Liver (tissue), 9 donors: ENCODE data around the gene GNB1L. TPM values are rescaled to one million over a fixed set of nuclear protein-coding genes. Genes with fewer than 3 reads are reported as not detected.

Source experiments
- DNase-seq: peaks from one replicate; pipeline ENCODE4 v3.0.0-alpha.2; 2017; ENCODE audit warnings: low spot score
- H3K27ac ChIP-seq, 2 donors: one replicate each; pipeline ENCODE4 v1.7.0; 2013; ENCODE audit warnings: inconsistent platforms in 2 of 2, low read length in 2 of 2, control low read depth in 1 of 2, low read depth in 1 of 2, mild to moderate bottlenecking in 1 of 2
- H3K27me3 ChIP-seq, 4 donors: one replicate each; pipeline versions ENCODE4 v1.6.1 to v1.7.0; 2013; ENCODE audit warnings: low read length in 3 of 4, inconsistent platforms in 1 of 4, mild to moderate bottlenecking in 1 of 4, moderate library complexity in 1 of 4; ENCODE audit not compliant: control insufficient read depth in 4 of 4, insufficient read depth in 4 of 4
- H3K36me3 ChIP-seq, 4 donors: one replicate each; pipeline versions ENCODE4 v1.6.1 to v1.7.0; 2013; ENCODE audit warnings: low read length in 3 of 4, mild to moderate bottlenecking in 3 of 4, low read depth in 1 of 4, moderate library complexity in 1 of 4; ENCODE audit not compliant: control insufficient read depth in 4 of 4, insufficient read depth in 3 of 4
- H3K4me1 ChIP-seq, 4 donors: one replicate each; pipeline versions ENCODE4 v1.6.1 to v1.7.0; 2013; ENCODE audit warnings: low read length in 3 of 4, mild to moderate bottlenecking in 3 of 4, moderate library complexity in 1 of 4; ENCODE audit not compliant: control insufficient read depth in 4 of 4, insufficient read depth in 4 of 4
- H3K4me3 ChIP-seq, 3 donors: one replicate each; pipeline versions ENCODE4 v1.6.1 to v1.7.0; 2013; ENCODE audit warnings: low read length in 3 of 3, control low read depth in 1 of 3, low read depth in 1 of 3, mild to moderate bottlenecking in 1 of 3
- H3K9ac ChIP-seq, 2 donors: one replicate each; pipeline ENCODE4 v1.7.0; 2013; ENCODE audit warnings: low read length in 2 of 2, mild to moderate bottlenecking in 2 of 2, moderate library complexity in 2 of 2, control low read depth in 1 of 2, low read depth in 1 of 2
- H3K9me3 ChIP-seq, 4 donors: one replicate each; pipeline versions ENCODE4 v1.6.1 to v1.7.0; 2013; ENCODE audit warnings: low read length in 3 of 4; ENCODE audit not compliant: control insufficient read depth in 4 of 4
- ATF3 ChIP-seq: IDR thresholded peaks from 2 replicates; pipeline ENCODE4 v1.6.1; 2016; ENCODE audit warnings: antibody characterized with exemption
- CTCF ChIP-seq: fragments of 150-350 bp; IDR thresholded peaks from 2 replicates; pipeline ENCODE4 v1.5.1; 2017; ENCODE audit warnings: improper control_type of control experiment, low read depth, low read length; ENCODE audit not compliant: missing input control
- EGR1 ChIP-seq, 2 donors: IDR thresholded peaks; 2 replicates each; pipeline ENCODE4 v1.6.1; 2016 to 2018; ENCODE audit warnings: antibody characterized with exemption in 2 of 2, low read depth in 2 of 2
- FOXA1 ChIP-seq: IDR thresholded peaks from 2 replicates; pipeline ENCODE4 v1.6.1; 2016; ENCODE audit warnings: antibody characterized with exemption
- FOXA2 ChIP-seq: IDR thresholded peaks from 2 replicates; pipeline ENCODE4 v1.6.1; 2016; ENCODE audit warnings: antibody characterized with exemption
- GABPA ChIP-seq, 2 donors: IDR thresholded peaks in 1 of 2; conservative IDR thresholded peaks in 1 of 2; 2 replicates each; pipeline ENCODE4 v1.6.1; 2016; ENCODE audit warnings: antibody characterized with exemption in 2 of 2, mild to moderate bottlenecking in 1 of 2, moderate library complexity in 1 of 2
- HNF4A ChIP-seq, 2 donors: conservative IDR thresholded peaks; 2 replicates each; pipeline ENCODE4 v1.6.1; 2016; ENCODE audit warnings: antibody characterized with exemption in 2 of 2, mild to moderate bottlenecking in 2 of 2
- HNF4G ChIP-seq: IDR thresholded peaks from 2 replicates; pipeline ENCODE4 v1.6.1; 2016; ENCODE audit warnings: antibody characterized with exemption
- JUND ChIP-seq, 2 donors: IDR thresholded peaks; 2 replicates each; pipeline ENCODE4 v1.6.1; 2016; ENCODE audit warnings: antibody characterized with exemption in 2 of 2
- MAX ChIP-seq: IDR thresholded peaks from 2 replicates; pipeline ENCODE4 v1.6.1; 2016; ENCODE audit warnings: antibody characterized with exemption
- NR2F2 ChIP-seq: IDR thresholded peaks from 2 replicates; pipeline ENCODE4 v1.6.1; 2016; ENCODE audit warnings: antibody characterized with exemption
- RAD21 ChIP-seq, 2 donors: IDR thresholded peaks; 2 replicates each; pipeline ENCODE4 v1.6.1; 2016; ENCODE audit warnings: antibody characterized with exemption in 2 of 2, mild to moderate bottlenecking in 2 of 2
- REST ChIP-seq: IDR thresholded peaks from 2 replicates; pipeline ENCODE4 v1.6.1; 2016; ENCODE audit warnings: antibody characterized with exemption, mild to moderate bottlenecking
- RXRA ChIP-seq, 2 donors: IDR thresholded peaks; 2 replicates each; pipeline ENCODE4 v1.6.1; 2017 to 2018; ENCODE audit warnings: antibody characterized with exemption in 2 of 2, mild to moderate bottlenecking in 1 of 2
- SP1 ChIP-seq: IDR thresholded peaks from 2 replicates; pipeline ENCODE4 v1.6.1; 2018; ENCODE audit warnings: antibody characterized with exemption, mild to moderate bottlenecking
- TAF1 ChIP-seq: conservative IDR thresholded peaks from 2 replicates; pipeline ENCODE4 v1.6.1; 2016; ENCODE audit warnings: antibody characterized with exemption, mild to moderate bottlenecking
- YY1 ChIP-seq: IDR thresholded peaks from 2 replicates; pipeline ENCODE4 v1.6.1; 2016; ENCODE audit warnings: antibody characterized with exemption, mild to moderate bottlenecking
- ZBTB33 ChIP-seq: IDR thresholded peaks from 2 replicates; pipeline ENCODE4 v1.6.1; 2016; ENCODE audit warnings: antibody characterized with exemption
- WGBS: extraction: QIAGEN DNeasy Blood & Tissue Kit; methylation state at CpG from one replicate; pipeline ENCODE4 v1.1.7; 2013; 5-methylcytosine and 5-hydroxymethylcytosine counted together
- polyA plus RNA-seq, 2 donors: library from polyadenylated mRNA; stranded (reverse) in 1 of 2; unstranded in 1 of 2; fragments of 200-250 nt in 1 of 2; fragments of >200 nt in 1 of 2; fragmentation: Nextera tagmentation in 1 of 2; extraction: Ambion mirVana in 1 of 2; gene quantifications; one replicate each; pipeline versions ENCODE4 v1.2.1 to v1.2.3, GENCODE V29; 2013 to 2015
- total RNA-seq, 2 donors: library from RNA; depleted of rRNA; stranded (reverse); fragments of >200 nt; gene quantifications; one replicate each; pipeline ENCODE4 v1.2.3, GENCODE V29; 2014
- donor health status: healthy.
- donor health status: healthy.
- donor health status: healthy.
- donor health status: healthy.
- donor health status: healthy.

GNB1L gene
- total and polyA plus RNA-seq, 4 donors: 1.5 to 3.6 (median 1.9) TPM

- 89% methylated on average over 1 of the region's 1 CpG for WGBS
- no peak for DNase-seq
Observed at GRCh38 chr22:19782533-19782932, 72.1 kb downstream of the GNB1L start.

GRCh38 chr22:19779685-19780268 lies 74.9 kb downstream of the GNB1L start:
- no peaks in the 10 kb centered on the region for H3K36me3 ChIP-seq
- no peaks in the 10 kb centered on the region for H3K4me1 ChIP-seq
- H3K27ac ChIP-seq: no peak overlapping the region
- H3K27me3 ChIP-seq: no peaks in the 10 kb centered on the region
- no peak for DNase-seq
- H3K9ac ChIP-seq: no peak overlapping the region
- no peak overlapping the region for H3K4me3 ChIP-seq
- TF ChIP-seq TAF1 (no peak), ZBTB33 (no peak), RXRA (IDR thresholded peaks at IDR 0.05) (no peak), FOXA1 (no peak), SP1 (no peak), ATF3 (no peak), HNF4G (no peak), YY1 (no peak), REST (no peak), NR2F2 (no peak), EGR1 (IDR thresholded peaks at IDR 0.05; ENCODE audit: low read depth in 2 of 2) (no peak), CTCF (no peak), MAX (no peak), RAD21 (IDR thresholded peaks at IDR 0.05) (no peak), GABPA (IDR thresholded peaks at IDR 0.05 in 1 of 2, conservative IDR thresholded peaks at IDR 0.05 in 1 of 2) (no peak), JUND (IDR thresholded peaks at IDR 0.05) (no peak), HNF4A (conservative IDR thresholded peaks at IDR 0.05) (no peak), FOXA2 (no peak)
- 77% methylated on average over 13 of the region's 13 CpGs for WGBS
- H3K9me3 ChIP-seq: no peaks in the 10 kb centered on the region

More at GRCh38 chr22:19782533-19782932, 72.1 kb downstream of the GNB1L start:
- no peaks in the 10 kb centered on the region for H3K9me3 ChIP-seq
- H3K27ac ChIP-seq: no peak overlapping the region
- H3K4me1 ChIP-seq: no peaks in the 10 kb centered on the region
- no peaks in the 10 kb centered on the region for H3K36me3 ChIP-seq
- TF ChIP-seq ATF3: no peak
- no peak for TF ChIP-seq CTCF
- TF ChIP-seq RAD21 (IDR thresholded peaks at IDR 0.05): no peak
- no peak for TF ChIP-seq RXRA (IDR thresholded peaks at IDR 0.05)
- no peak for TF ChIP-seq HNF4G
- TF ChIP-seq YY1: no peak
- no peak overlapping the region for H3K9ac ChIP-seq
- no peak overlapping the region for H3K4me3 ChIP-seq
- H3K27me3 ChIP-seq: no peaks in the 10 kb centered on the region
